Activated naive CD4-positive, alpha-beta T cell treated with anti-CD3 and anti-CD28 coated beads, Interleukin-2, amount 50 U/mL, for 24 hours (primary cell): Measurements from ENCODE around the gene NYNRIN.
A peak's percentile ranks its signal among the peaks of the same experiment; 100 is the strongest.

Experiments
- H3K27ac Mint-ChIP-seq: one replicate; pipeline ENCODE4 v1.8.0; 2021; ENCODE audit warnings: mild to moderate bottlenecking, mixed read lengths
- H3K27me3 Mint-ChIP-seq: one replicate; pipeline ENCODE4 v1.8.0; 2021; ENCODE audit warnings: mixed read lengths
- H3K36me3 Mint-ChIP-seq: one replicate; pipeline ENCODE4 v1.8.0; 2021; ENCODE audit warnings: mixed read lengths
- H3K4me1 Mint-ChIP-seq: one replicate; pipeline ENCODE4 v1.8.0; 2021; ENCODE audit warnings: mixed read lengths
- H3K4me3 Mint-ChIP-seq: one replicate; pipeline ENCODE4 v1.8.0; 2021; ENCODE audit warnings: mild to moderate bottlenecking, mixed read lengths
- H3K9me3 Mint-ChIP-seq: one replicate; pipeline ENCODE4 v1.8.0; 2021; ENCODE audit warnings: mixed read lengths

NYNRIN gene

GRCh38 chr14:24463884-24464785, 65.3 kb downstream of the NYNRIN start:
- peaks cover 4% of the 10 kb centered on the region for H3K36me3 Mint-ChIP-seq
- peak overlapping the region; percentile 75 for H3K4me3 Mint-ChIP-seq
- no peaks in the 10 kb centered on the region for H3K9me3 Mint-ChIP-seq
- peak overlapping the region; percentile 94 for H3K27ac Mint-ChIP-seq
- no peaks in the 10 kb centered on the region for H3K27me3 Mint-ChIP-seq
- H3K4me1 Mint-ChIP-seq = peaks cover 50% of the 10 kb centered on the region

GRCh38 chr14:24465368-24465767, 66.6 kb downstream of the NYNRIN start:
- H3K27ac Mint-ChIP-seq = peak overlapping the region; percentile 81
- H3K36me3 Mint-ChIP-seq = peaks cover 4% of the 10 kb centered on the region
- no peaks in the 10 kb centered on the region for H3K9me3 Mint-ChIP-seq
- H3K4me1 Mint-ChIP-seq = peaks cover 50% of the 10 kb centered on the region
- H3K27me3 Mint-ChIP-seq = no peaks in the 10 kb centered on the region
- H3K4me3 Mint-ChIP-seq = peak overlapping the region; percentile 47

GRCh38 chr14:24465805-24466204, 67.0 kb downstream of the NYNRIN start:
- no peak overlapping the region for H3K27ac Mint-ChIP-seq
- H3K36me3 Mint-ChIP-seq = peaks cover 4% of the 10 kb centered on the region
- H3K4me3 Mint-ChIP-seq = no peak overlapping the region
- no peaks in the 10 kb centered on the region for H3K27me3 Mint-ChIP-seq
- peaks cover 50% of the 10 kb centered on the region for H3K4me1 Mint-ChIP-seq
- H3K9me3 Mint-ChIP-seq = no peaks in the 10 kb centered on the region
